Vagina (tissue), 2 donors: Measurements from ENCODE around the gene GNAO1.

Source experiments
- POLR2A ChIP-seq, 2 donors: fragments of 450-650 bp; IDR thresholded peaks; one replicate each; pipeline ENCODE4 v1.6.1; 2017; ENCODE audit warnings: antibody characterized with exemption in 2 of 2, mild to moderate bottlenecking in 2 of 2, moderate library complexity in 2 of 2
- TF ChIP-seq, protein P1 (sequence below), 3 experiments: fragments of 450-650 bp in 2 of 3; fragments of 200-600 bp in 1 of 3; sonication (generic) in 1 of 3; IDR thresholded peaks; one replicate each; pipeline ENCODE4 v1.5.1; 2017 to 2019; ENCODE audit warnings: antibody characterized with exemption in 3 of 3, mild to moderate bottlenecking in 2 of 3, moderate library complexity in 2 of 3

DNA sequence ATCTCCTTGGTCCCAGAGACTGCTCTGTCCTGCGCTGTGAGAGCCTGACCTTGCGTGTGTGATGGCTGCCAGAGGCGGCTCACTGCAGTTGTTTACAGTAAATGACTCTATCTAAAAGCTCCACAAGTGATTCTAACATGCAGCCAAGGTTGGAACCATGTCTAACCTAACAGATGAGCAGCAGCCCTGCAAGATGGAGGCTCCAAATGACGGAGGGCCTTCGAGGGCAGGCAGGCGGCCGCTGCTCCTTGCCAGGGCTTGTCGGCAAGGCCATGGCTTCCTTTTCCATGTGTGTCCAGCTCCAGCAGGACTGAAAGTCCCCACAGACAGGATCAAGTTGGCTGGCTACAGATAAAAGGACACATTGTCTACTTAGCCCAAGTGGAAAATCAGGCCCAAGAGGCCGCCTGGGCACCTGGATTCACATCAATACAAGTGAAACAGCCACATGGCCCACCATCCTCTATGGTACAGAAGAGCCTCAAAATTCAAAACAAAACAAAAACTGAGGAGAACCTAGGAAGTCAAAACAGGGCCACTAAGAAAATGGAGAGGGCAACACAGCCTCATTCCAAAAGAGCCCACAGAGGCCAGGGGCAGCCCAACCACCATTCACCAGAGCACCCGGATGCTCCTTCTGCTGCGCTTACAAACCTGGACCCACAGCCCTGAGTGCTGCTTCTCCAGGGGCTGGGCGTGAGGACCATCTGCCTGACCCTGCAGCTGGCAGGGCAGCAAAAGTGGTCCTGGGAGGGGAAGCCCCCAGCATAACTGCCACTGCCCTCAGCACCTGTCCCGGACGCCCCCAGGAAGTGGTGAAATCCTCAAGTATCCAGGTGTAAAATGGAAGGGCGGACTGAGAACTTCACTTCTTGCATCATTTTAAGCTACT is 169.1 kb downstream of the GNAO1 start:
- TF ChIP-seq, protein P1, sequence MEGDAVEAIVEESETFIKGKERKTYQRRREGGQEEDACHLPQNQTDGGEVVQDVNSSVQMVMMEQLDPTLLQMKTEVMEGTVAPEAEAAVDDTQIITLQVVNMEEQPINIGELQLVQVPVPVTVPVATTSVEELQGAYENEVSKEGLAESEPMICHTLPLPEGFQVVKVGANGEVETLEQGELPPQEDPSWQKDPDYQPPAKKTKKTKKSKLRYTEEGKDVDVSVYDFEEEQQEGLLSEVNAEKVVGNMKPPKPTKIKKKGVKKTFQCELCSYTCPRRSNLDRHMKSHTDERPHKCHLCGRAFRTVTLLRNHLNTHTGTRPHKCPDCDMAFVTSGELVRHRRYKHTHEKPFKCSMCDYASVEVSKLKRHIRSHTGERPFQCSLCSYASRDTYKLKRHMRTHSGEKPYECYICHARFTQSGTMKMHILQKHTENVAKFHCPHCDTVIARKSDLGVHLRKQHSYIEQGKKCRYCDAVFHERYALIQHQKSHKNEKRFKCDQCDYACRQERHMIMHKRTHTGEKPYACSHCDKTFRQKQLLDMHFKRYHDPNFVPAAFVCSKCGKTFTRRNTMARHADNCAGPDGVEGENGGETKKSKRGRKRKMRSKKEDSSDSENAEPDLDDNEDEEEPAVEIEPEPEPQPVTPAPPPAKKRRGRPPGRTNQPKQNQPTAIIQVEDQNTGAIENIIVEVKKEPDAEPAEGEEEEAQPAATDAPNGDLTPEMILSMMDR (IDR thresholded peaks at IDR 0.05), result no peak
- no peak for TF ChIP-seq POLR2A (IDR thresholded peaks at IDR 0.05)
